Astrocyte of the cerebellum (primary cell): ENCODE results near the gene ASTN2.

ENCODE experiments used
- DNase-seq: peaks from one replicate; pipeline ENCODE4 v3.0.0-alpha.2; 2011; ENCODE audit warnings: low read depth
- H3K4me3 ChIP-seq: 2 replicates; pipeline ENCODE4 v1.5.1; 2011; ENCODE audit warnings: mild to moderate bottlenecking, low read depth, low read length, moderate library complexity
- CTCF ChIP-seq: IDR thresholded peaks from 2 replicates; pipeline ENCODE4 v1.5.1; 2012; ENCODE audit warnings: low read length, low read depth, moderate library complexity, mild to moderate bottlenecking; ENCODE audit errors: missing control alignments
- in situ Hi-C: cut with HindIII; loops from 2 replicates; pipeline ENCODE4 v1.10.0; 2017; ENCODE audit warnings: low sequenced_read_pairs

ASTN2 gene

GRCh38 chr9:116767219-116767618, 647.6 kb downstream of the ASTN2 start:
- in situ Hi-C loops, result no loop called here
- no peak for TF ChIP-seq CTCF
- DNase-seq, result no peak
- H3K4me3 ChIP-seq, result no peak overlapping the region

- DNase-seq, result no peak
- in situ Hi-C loops, result no loop called here
- no peak overlapping the region for H3K4me3 ChIP-seq
- no peak for TF ChIP-seq CTCF
Observed at GRCh38 chr9:116765011-116765410, 649.8 kb downstream of the ASTN2 start.

GRCh38 chr9:116763770-116764169, 651.1 kb downstream of the ASTN2 start:
- in situ Hi-C loops, result no loop called here
- no peak for TF ChIP-seq CTCF
- no peak for DNase-seq
- no peak overlapping the region for H3K4me3 ChIP-seq

- DNase-seq, result no peak
- no peak for TF ChIP-seq CTCF
- in situ Hi-C loops, result no loop called here
- no peak overlapping the region for H3K4me3 ChIP-seq
Observed at GRCh38 chr9:116760636-116761035, 654.2 kb downstream of the ASTN2 start.

- in situ Hi-C loops, result no loop called here
- TF ChIP-seq CTCF, result no peak
- no peak overlapping the region for H3K4me3 ChIP-seq
- no peak for DNase-seq
Observed at GRCh38 chr9:116757030-116757429, 657.8 kb downstream of the ASTN2 start.

- no peak for TF ChIP-seq CTCF
- H3K4me3 ChIP-seq, result no peak overlapping the region
- no peak for DNase-seq
- in situ Hi-C loops, result no loop called here
Observed at GRCh38 chr9:116753389-116753788, 661.5 kb downstream of the ASTN2 start.

GRCh38 chr9:116750510-116750909, 664.3 kb downstream of the ASTN2 start:
- H3K4me3 ChIP-seq, result no peak overlapping the region
- TF ChIP-seq CTCF, result no peak
- in situ Hi-C loops, result no loop called here
- no peak for DNase-seq
